HG03565 (cell line): Measurements from ENCODE around the gene ZFC3H1.

Experiments
- ATAC-seq: cut with Tn5 transposase; IDR thresholded peaks from one replicate; pipeline ENCODE4 v1.9.1; 2021; ENCODE audit warnings: mild to moderate bottlenecking, moderate library complexity; ENCODE audit not compliant: unreplicated experiment

ZFC3H1 gene

DNA sequence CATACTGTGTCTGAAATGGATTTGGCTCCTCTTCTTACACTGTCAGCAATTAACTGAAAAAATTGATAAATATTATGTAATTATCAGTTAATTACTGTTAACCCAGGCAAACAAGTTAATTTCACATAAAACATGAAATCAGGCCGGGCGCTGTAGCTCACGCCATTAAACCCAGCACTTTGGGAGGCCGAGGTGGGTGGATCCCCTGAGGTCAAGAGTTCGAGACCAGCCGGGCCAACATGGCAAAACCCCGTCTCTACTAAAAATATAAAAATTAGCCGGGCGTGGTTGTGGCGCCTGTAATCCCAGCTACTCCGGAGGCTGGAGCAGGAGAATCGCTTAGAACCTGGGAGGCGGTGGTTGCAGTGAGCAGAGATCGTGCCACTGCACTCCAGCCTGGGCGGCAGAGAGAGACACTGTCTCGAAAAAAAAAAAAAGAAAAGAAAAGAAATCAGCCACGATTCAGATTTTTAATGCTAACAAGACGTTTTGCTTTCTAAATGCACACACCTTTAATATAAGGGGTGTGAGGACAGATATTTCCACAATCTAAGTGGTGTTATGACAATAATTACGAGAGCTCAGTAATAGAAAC is 21.8 kb upstream of the ZFC3H1 start:
- no peak for ATAC-seq

DNA sequence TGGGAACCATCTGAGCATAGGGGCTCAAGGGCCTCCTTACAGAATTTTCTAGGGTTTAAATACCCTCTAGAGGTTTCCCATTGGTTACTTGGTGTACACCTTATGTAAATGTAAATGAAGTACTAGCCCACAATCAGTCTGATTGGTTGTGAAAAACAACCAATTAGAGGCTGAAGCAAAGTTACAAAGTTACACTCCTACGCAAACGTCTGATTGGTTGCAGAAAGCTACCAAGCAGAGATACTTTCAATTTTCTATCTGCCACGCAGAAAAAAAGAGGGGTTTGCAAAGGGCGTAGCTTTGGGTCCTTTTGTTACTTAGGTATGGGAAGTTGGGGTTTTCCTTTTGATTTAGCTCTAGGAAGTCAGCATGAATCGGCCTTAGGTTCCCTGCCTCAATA is 20.4 kb upstream of the ZFC3H1 start:
- no peak for ATAC-seq

DNA sequence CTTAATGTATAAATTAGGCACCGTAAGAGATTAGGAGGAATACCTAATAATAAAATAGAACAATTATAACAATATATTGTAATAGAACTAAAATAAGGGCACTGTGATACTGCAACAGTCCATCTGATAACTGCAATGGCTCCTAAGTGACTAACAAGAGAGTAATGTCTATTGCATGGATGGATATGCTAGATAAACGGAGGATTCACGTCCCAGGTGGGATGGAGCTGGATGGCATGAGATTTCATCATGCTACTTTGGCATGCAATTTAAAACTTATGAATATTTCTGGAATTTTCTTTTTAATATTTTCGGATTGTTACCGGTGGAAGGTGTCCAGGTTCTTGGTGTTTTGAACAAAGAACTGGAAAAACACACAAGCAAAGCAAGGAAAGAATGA is 20.0 kb upstream of the ZFC3H1 start:
- no peak for ATAC-seq

GRCh38 chr12:71682466-71682865 is 18.8 kb upstream of the ZFC3H1 start:
- no peak for ATAC-seq

DNA sequence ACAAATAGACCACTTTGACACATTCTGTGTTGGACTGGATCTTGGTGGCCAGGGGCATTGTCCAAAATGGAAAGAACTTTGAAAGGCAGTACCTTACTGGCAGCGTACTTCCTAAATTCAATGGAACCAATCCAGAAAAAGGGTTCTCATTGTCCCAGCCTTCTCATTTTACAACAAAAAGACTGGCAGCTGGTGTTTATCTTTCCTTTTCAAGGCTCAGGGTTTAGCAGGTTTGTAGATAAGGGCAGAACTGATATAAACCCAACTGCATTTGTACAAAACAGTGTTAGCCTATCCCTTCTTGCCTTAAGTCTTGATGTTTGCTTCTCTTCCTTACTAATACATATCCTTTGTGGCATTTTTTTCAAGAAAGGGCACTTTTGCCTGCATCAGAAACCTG is 8.2 kb upstream of the ZFC3H1 start:
- no peak for ATAC-seq

DNA sequence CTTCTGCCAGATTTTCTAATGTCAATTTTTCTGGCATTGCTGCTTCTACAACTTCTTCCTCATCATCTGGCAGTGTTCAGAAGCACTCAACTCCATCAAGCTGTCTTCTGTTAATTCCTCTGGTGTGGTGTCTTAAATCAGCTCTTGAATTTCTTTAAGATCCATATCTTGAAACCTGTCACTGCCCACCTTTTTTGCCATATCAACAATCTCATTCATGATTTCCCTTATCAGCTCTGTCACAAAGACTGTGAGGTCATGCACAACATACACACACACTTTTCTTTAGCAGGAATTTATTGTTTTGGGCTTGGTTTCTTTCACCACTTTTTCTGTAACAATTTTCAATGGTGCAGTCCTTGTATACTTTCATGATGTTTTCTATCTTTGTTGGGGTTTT is 7.7 kb upstream of the ZFC3H1 start:
- no peak for ATAC-seq

- ATAC-seq = no peak
Observed at GRCh38 chr12:71666259-71666658, 2.6 kb upstream of the ZFC3H1 start.

DNA sequence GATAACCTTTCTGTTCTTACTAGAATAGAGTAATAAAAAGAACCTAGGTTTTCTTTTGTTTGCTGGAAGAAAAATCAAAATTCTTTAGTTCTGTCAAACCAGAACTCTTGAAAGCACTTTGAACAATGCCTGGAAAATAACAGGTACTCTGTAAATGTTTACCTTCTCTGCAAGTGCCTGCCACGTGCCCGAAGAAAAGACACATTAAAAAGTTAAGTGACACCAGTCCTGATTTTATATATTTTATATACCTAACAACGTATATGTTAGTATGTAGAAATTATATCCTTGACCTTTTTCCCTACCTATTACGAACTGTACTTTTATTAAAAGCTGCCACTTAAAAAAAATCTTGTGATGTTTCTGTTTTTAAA is 1.4 kb upstream of the ZFC3H1 start:
- no peak for ATAC-seq

DNA sequence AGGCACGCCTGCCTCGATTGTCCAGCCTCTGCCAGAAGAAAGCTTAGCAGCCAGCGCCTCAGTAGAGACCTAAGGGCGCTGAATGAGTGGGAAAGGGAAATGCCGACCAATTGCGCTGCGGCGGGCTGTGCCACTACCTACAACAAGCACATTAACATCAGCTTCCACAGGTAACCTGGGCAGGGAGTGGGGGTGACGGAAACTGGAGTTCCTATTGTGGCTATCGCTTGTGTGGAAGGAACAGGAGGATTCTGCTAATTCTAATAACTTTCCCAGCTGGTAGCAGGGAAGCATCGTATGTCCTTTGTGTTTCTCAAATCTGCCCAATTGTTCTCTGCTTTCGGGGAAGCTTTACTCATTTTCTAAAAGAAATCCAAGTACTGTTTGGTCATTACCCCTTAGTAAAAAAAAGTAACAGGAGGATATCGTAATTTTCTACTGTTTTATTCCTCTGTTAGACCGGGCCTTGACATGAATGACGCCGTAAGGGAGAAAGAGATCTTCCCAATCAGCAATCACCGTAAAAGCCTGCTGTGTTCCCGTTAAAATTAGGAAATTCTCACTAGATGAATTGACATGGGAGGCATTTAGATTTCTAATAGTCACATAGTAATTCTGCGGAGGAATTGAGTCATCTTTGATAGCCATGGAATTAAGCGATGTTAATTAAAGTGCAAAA is 902 bp upstream of the ZFC3H1 start:
- ATAC-seq = no peak

- ATAC-seq = peak; percentile 23
Observed at GRCh38 chr12:71662849-71663560, 643 bp downstream of the ZFC3H1 start.

DNA sequence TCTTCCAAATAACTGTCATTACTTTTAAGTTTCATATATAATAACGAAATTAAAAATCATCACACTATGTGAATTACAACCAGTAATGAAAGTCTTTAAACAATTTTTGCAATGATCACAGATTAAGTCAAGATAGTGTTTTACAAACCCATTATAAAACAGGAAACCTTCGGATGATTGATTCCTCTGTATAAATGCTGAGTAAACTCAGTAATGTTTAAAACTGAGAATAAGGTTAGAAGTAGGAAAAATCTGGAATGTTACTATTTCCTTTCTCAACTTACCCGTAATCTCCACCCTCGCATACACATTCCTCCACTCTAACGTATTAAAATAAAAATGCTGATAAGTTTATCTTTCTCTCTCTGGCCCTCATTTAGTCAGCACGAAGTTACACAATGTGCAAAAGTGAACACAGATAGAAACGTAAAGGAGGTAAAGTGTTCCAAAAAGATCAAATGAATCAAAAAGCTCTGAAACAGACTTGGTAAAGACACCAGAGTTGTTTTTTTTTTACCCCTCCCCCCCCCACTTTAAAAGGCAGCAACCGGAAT is 1.6 kb downstream of the ZFC3H1 start:
- ATAC-seq = no peak

DNA sequence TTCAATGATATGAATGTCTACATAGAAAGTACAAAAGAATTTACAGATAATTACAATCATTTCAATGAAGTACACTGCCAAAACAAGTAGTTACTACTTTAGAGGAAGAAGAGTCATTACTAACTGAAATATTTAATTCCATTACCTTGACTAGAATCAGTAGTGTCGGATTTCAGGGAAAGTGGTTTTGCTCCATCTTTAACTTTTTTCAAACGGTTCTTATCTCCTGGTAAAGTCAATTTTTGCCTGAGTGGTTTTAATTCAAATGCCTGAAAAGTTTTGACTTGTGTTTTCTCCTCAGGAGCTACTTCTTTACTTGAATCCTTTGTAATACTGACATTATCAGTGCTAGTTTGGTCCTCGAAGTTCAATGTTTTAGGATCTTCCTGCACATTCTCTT is 6.9 kb downstream of the ZFC3H1 start:
- ATAC-seq = no peak

- no peak for ATAC-seq
Observed at GRCh38 chr12:71655907-71656306, 7.7 kb downstream of the ZFC3H1 start.

- ATAC-seq = no peak
Observed at GRCh38 chr12:71655495-71655894, 8.2 kb downstream of the ZFC3H1 start.

DNA sequence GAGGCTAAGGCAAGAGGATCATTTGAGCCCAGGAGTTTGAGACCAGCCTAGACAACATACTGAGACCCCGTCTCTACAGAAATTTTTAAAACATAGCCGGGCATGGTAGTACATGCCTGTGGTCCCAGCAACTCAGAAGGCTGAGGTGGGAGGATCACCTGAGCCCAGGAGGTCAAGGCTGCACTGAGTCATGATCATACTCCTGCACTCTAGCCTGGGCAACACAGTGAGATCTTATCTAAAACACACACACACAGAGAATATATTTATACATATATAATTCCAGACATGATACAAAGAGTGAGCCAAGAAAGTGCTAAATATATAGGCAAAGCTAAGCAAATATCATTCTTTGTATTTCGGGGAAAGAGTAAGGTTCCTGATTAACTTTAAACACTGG is 9.4 kb downstream of the ZFC3H1 start:
- ATAC-seq = no peak

DNA sequence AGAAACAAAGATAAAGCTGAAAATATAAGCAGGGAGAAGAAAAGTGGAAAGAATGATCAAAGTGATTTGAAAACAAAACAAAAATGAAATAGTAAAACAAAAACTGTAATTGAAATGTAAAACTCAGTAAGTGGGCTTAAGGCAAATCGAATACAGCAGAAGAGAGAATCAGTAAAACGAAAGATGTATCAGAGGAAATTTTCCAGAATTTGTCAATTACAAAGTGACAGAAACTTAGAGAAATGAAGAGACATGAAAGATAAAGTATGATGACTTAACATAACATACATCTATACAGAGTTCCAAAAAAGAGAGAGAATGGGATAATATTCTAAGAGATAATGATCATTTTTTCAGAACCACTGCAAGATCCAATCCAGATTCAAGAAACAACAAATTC is 10.5 kb downstream of the ZFC3H1 start:
- no peak for ATAC-seq

GRCh38 chr12:71652656-71653055 is 11.0 kb downstream of the ZFC3H1 start:
- no peak for ATAC-seq

DNA sequence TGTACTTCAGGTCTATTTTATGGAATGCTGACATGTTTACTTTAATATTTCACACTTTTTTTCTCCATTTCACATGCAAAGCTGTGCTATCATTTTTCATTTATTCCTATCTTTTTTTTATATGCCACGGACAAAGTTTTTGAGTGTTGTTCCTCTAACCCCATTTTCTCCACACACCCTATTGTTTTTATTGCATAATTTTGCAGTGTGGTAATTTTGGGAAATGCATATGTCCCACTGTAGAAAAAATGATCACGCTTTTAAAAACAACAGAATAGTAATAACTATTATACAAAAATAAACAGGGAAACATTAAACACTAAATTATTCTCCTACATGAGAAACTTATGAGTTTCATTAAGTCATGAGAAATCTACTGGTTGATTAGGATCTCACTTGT is 14.2 kb downstream of the ZFC3H1 start:
- no peak for ATAC-seq

- no peak for ATAC-seq
Observed at GRCh38 chr12:71648537-71648936, 15.1 kb downstream of the ZFC3H1 start.

GRCh38 chr12:71646512-71646911 is 17.1 kb downstream of the ZFC3H1 start:
- no peak for ATAC-seq

DNA sequence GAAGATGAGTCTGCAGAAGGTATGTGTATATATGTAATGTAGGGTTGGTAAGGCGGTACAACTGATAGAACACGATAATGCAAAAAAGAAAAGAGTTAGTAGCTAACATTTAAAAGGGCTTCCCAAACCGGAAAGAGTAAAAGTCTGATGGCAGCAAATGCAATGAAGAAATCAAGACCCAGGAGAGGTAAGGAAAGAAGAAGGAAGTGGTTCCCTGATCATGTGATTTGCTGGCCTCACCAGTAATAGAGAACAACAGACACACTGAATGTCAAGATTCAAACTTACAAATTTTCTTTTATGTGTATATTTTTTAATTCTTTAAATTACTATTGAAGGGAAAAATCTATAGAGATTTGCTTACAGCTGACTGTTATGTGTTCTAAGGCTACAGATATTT is 18.4 kb downstream of the ZFC3H1 start:
- no peak for ATAC-seq

DNA sequence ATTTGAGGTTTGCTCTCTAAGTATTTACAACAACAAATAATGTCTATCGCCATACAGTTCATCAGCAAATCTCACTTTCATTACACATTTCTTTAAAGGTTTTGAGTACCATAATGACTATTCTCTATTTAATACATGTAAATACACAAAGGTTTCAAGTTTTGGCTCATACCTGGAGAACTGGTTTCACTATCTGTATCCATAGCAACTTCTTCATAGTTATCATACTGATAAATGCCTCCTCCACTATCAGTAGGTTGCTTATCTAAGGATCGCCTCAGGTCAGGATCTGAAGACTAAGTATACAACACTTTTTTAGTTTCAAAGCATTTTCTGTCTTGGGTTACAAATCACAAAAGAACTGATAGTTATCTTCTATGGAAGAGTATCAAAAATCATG is 21.4 kb downstream of the ZFC3H1 start:
- ATAC-seq = peak; percentile 60
